Keratinocyte (primary cell): Measurements from ENCODE around the gene RPL34. TPM values are rescaled to one million over a fixed set of nuclear protein-coding genes. Genes with fewer than 3 reads are reported as not detected.

ENCODE experiments used
- DNase-seq: peaks from one replicate; pipeline ENCODE4 v3.0.0-alpha.2; 2011; ENCODE audit warnings: low read depth, missing footprints, low spot score
- FAIRE-seq: peaks from 2 replicates; lab custom pipeline; 2011; peaks lifted over from hg19 to GRCh38; lab: Jason Lieb, UNC
- H2AFZ ChIP-seq: 2 replicates; pipeline ENCODE4 v1.6.0; 2012; ENCODE audit warnings: low read length, control low read depth, inconsistent platforms; ENCODE audit not compliant: control insufficient read depth
- H3K27ac ChIP-seq: 2 replicates; pipeline ENCODE4 v1.5.1; 2011; ENCODE audit warnings: low read length; ENCODE audit not compliant: control insufficient read depth, insufficient read depth
- H3K27me3 ChIP-seq: 3 replicates; pipeline ENCODE4 v1.6.0; 2011; ENCODE audit warnings: low read length; ENCODE audit not compliant: control insufficient read depth, insufficient read depth; ENCODE audit errors: extremely low read depth
- H3K36me3 ChIP-seq, 2 experiments: 2 replicates in 1 of 2; 3 replicates in 1 of 2; pipeline ENCODE4 v1.5.1; 2011; ENCODE audit warnings: low read length in 2 of 2, mild to moderate bottlenecking in 1 of 2; ENCODE audit not compliant: control insufficient read depth in 2 of 2, insufficient read depth in 2 of 2; ENCODE audit errors: extremely low read depth in 1 of 2
- H3K4me1 ChIP-seq: 3 replicates; pipeline ENCODE4 v1.5.1; 2011; ENCODE audit warnings: low read length; ENCODE audit not compliant: control insufficient read depth, insufficient read depth; ENCODE audit errors: extremely low read depth
- H3K4me2 ChIP-seq: 3 replicates; pipeline ENCODE4 v1.6.0; 2011; ENCODE audit warnings: low read depth, low read length; ENCODE audit not compliant: control insufficient read depth, insufficient read depth; ENCODE audit errors: extremely low read depth
- H3K4me3 ChIP-seq, 3 experiments: fragments of 200-600 bp in 1 of 3; sonication (generic) in 1 of 3; 2 replicates in 2 of 3; 3 replicates in 1 of 3; pipeline ENCODE4 v1.5.1; 2011 to 2016; ENCODE audit warnings: low read length in 3 of 3, mild to moderate bottlenecking in 3 of 3, control low read depth in 2 of 3, inconsistent platforms in 1 of 3, low read depth in 1 of 3, mixed read lengths in 1 of 3, mixed run types in 1 of 3, moderate library complexity in 1 of 3; ENCODE audit not compliant: control insufficient read depth in 2 of 3, insufficient read depth in 2 of 3; ENCODE audit errors: extremely low read depth in 1 of 3
- H3K79me2 ChIP-seq: 2 replicates; pipeline ENCODE4 v1.6.0; 2012; ENCODE audit warnings: low read length; ENCODE audit not compliant: control insufficient read depth, insufficient read depth
- H3K9ac ChIP-seq: 3 replicates; pipeline ENCODE4 v1.6.0; 2011; ENCODE audit warnings: low read length; ENCODE audit not compliant: control insufficient read depth, insufficient read depth; ENCODE audit errors: extremely low read depth
- H3K9me1 ChIP-seq: 3 replicates; pipeline ENCODE4 v1.6.0; 2011; ENCODE audit warnings: low read length; ENCODE audit not compliant: control insufficient read depth, insufficient read depth; ENCODE audit errors: extremely low read depth
- H3K9me3 ChIP-seq: 2 replicates; pipeline ENCODE4 v1.5.1; 2012; ENCODE audit warnings: low read depth, low read length; ENCODE audit not compliant: control insufficient read depth
- H4K20me1 ChIP-seq: 3 replicates; pipeline ENCODE4 v1.6.0; 2011; ENCODE audit warnings: low read length; ENCODE audit not compliant: control insufficient read depth, insufficient read depth; ENCODE audit errors: extremely low read depth
- EZH2 ChIP-seq: IDR thresholded peaks from one replicate; pipeline ENCODE4 v1.6.1; 2012; ENCODE audit warnings: inconsistent platforms, mild to moderate bottlenecking, low read length, moderate library complexity
- dilution Hi-C: fragments of 300-500 bp; cut with MboI; formaldehyde crosslinking; loops from one replicate; pipeline ENCODE4 v1.7.0; 2020; ENCODE audit warnings: low sequenced_read_pairs; ENCODE audit not compliant: extremely low pct_ligation_motif_present
- polyA plus RNA-seq, 5 experiments: library from polyadenylated mRNA; depleted of rRNA in 3 of 5; stranded (reverse) in 3 of 5; stranded (forward) in 1 of 5; unstranded in 1 of 5; fragments of >200 nt; gene quantifications; 1 replicate in 1 of 5; 2 replicates in 3 of 5; 3 replicates in 1 of 5; pipeline versions ENCODE4 v1.2.1 to v1.2.3, GENCODE V29; 2011 to 2012; ENCODE audit warnings: missing spikeins in 2 of 5, low read depth in 1 of 5, low replicate concordance in 1 of 5
- TF ChIP-seq, protein P1 (sequence below), 3 experiments: IDR thresholded peaks in 1 of 3; conservative IDR thresholded peaks in 1 of 3; optimal IDR thresholded peaks in 1 of 3; 2 replicates in 2 of 3; 3 replicates in 1 of 3; pipeline versions ENCODE3 to v1.5.1; 2011; ENCODE audit warnings: low read length in 3 of 3, mild to moderate bottlenecking in 3 of 3, moderate library complexity in 2 of 3, control low read depth in 1 of 3, inconsistent platforms in 1 of 3; ENCODE audit not compliant: insufficient read depth in 2 of 3; ENCODE audit errors: extremely low read depth in 1 of 3

The RPL34 gene
- polyA plus RNA-seq, 1 donor (not counting 4 experiments of a cell fraction or from before 2014, with no cell fraction given) = 3,164 TPM

DNA sequence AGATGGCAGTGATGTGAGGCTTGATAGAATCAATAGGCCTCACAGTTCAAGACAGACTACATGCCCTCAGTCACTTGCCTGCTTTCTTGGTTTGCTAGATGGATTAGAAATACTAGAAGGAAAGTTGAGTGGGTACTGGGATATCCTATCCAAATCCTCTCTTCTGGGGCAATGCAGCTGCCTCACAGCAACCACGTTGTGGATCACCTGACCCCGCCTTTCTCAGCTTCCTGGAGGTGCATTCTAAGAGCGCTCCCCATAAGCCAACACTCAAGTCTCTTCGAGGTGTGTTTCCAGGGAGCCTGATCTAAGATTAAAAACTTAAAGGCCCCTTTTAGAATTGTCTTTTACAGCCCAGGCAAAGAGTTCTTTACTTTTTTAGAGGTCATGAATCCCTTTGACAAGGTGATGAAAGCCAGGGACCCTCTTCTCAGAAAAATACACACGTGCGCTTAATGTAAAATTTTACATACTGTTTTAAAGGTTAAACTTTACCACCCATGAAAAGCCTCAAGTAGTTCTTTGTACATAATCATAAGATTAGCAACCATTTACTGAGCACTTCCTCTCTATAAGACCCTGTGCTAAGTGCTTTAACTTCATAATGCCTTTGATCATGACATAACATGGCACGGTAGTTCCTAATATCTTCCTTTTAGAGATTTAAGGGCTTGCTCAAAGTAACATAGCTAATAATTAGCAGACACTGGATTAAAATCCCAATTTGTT, 840 bp upstream of the RPL34 start:
- dilution Hi-C loops = no loop called here

DNA sequence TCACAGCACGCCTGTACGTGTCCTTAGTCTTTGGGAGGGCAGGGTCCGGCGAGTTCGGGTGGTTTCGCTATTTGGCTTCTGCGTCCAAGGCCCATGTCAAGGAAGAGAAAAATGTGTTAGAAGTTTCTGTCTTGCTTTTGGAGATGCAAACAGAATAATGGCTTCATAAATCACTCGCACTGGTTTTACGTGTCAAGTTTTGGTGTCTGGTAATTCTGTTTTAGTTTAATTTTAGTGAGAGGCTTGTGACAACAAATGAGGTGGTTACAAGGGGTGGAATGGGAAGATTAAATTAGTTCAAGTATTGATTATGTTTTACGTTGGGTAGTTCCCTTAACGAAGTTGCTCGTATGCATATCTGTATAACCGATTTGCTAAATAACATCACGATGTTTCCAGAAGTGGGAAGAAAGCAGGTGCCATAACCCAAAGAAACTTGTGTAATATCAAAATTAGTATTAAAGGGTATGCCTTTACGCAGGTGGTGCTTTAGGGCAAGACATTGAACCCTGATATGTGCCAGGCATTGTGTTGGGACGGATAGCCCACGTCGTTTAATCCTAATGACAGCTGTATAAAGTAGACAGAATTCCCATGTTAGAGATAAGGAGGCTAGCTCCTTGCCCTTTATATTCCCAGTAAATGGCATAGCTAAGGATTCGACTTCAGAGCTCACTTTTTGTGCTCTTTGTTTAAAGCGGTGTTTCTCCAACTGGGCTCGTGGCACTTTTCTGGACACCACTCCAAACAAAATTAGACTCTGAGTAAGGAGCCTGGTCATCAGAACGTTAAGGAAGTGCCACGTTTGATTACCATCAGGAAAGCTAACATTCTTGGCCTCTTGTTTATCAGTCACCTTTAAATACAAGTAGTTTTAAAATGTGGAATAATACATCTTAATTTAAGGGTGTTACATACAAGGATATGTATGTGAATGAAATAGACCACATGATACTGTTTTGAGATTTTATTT, 843 bp downstream of the RPL34 start:
- FAIRE-seq (no peak), DNase-seq (no peak)
- H3K79me2 ChIP-seq = peaks cover 47% of the 10 kb centered on the region
- H4K20me1 ChIP-seq = peaks cover 24% of the 10 kb centered on the region
- peak overlapping the region; percentile 82 to 85 (median 83) for H3K4me3 ChIP-seq
- H3K27me3 ChIP-seq = no peaks in the 10 kb centered on the region
- no peak overlapping the region for H2AFZ ChIP-seq
- TF ChIP-seq, protein P1, sequence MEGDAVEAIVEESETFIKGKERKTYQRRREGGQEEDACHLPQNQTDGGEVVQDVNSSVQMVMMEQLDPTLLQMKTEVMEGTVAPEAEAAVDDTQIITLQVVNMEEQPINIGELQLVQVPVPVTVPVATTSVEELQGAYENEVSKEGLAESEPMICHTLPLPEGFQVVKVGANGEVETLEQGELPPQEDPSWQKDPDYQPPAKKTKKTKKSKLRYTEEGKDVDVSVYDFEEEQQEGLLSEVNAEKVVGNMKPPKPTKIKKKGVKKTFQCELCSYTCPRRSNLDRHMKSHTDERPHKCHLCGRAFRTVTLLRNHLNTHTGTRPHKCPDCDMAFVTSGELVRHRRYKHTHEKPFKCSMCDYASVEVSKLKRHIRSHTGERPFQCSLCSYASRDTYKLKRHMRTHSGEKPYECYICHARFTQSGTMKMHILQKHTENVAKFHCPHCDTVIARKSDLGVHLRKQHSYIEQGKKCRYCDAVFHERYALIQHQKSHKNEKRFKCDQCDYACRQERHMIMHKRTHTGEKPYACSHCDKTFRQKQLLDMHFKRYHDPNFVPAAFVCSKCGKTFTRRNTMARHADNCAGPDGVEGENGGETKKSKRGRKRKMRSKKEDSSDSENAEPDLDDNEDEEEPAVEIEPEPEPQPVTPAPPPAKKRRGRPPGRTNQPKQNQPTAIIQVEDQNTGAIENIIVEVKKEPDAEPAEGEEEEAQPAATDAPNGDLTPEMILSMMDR (optimal IDR thresholded peaks at IDR 0.05 in 1 of 3, IDR thresholded peaks at IDR 0.05 in 1 of 3, conservative IDR thresholded peaks at IDR 0.05 in 1 of 3; ENCODE audit: extremely low read depth in 1 of 3, insufficient read depth in 2 of 3, low read length in 3 of 3) = no peak
- TF ChIP-seq EZH2 = no peak
- peak overlapping the region; percentile 73 for H3K4me2 ChIP-seq
- peaks cover 15% of the 10 kb centered on the region for H3K4me1 ChIP-seq
- peaks cover 25 to 27% of the 10 kb centered on the region in 2 experiments for H3K36me3 ChIP-seq
- dilution Hi-C loops = no loop called here
- H3K9ac ChIP-seq = peak overlapping the region; percentile 94
- H3K9me1 ChIP-seq = no peaks in the 10 kb centered on the region
- H3K27ac ChIP-seq = peak overlapping the region; percentile 96
- no peaks in the 10 kb centered on the region for H3K9me3 ChIP-seq

More for the DNA sequence above, 840 bp upstream of the RPL34 start:
- H3K9me3 ChIP-seq = no peaks in the 10 kb centered on the region
- H3K9ac ChIP-seq = peak overlapping the region; percentile 94
- peaks cover 15% of the 10 kb centered on the region for H3K4me1 ChIP-seq
- H4K20me1 ChIP-seq = peaks cover 20% of the 10 kb centered on the region
- no peak for FAIRE-seq
- no peak for DNase-seq
- no peaks in the 10 kb centered on the region for H3K9me1 ChIP-seq
- H3K4me3 ChIP-seq = peak overlapping the region; percentile 82 to 85 (median 83)
- H3K79me2 ChIP-seq = peaks cover 41% of the 10 kb centered on the region
- no peak for TF ChIP-seq EZH2
- TF ChIP-seq, protein P1 (optimal IDR thresholded peaks at IDR 0.05 in 1 of 3, IDR thresholded peaks at IDR 0.05 in 1 of 3, conservative IDR thresholded peaks at IDR 0.05 in 1 of 3; ENCODE audit: extremely low read depth in 1 of 3, insufficient read depth in 2 of 3, low read length in 3 of 3) = no peak
- H3K36me3 ChIP-seq = peaks cover 15 to 17% of the 10 kb centered on the region in 2 experiments
- H2AFZ ChIP-seq = peak overlapping the region; percentile 98
- peak overlapping the region; percentile 93 for H3K4me2 ChIP-seq
- no peaks in the 10 kb centered on the region for H3K27me3 ChIP-seq
- H3K27ac ChIP-seq = peak overlapping the region; percentile 96
